Adrenal gland (tissue), 19 donors: Measurements from ENCODE around the gene AP1S2. TPM values are rescaled to one million over a fixed set of nuclear protein-coding genes. Genes with fewer than 3 reads are reported as not detected.

Source experiments
- DNase-seq, 7 donors: peaks; one replicate each; pipeline ENCODE4 v3.0.0-alpha.2; 2019 to 2020
- H3K27ac ChIP-seq, 5 donors: fragments of 200-600 bp; sonication (generic) in 4 of 5; 1 replicate in 3 of 5; 2 replicates in 2 of 5; pipeline versions ENCODE4 v1.5.1 to v1.8.0; 2016 to 2020; ENCODE audit warnings: mild to moderate bottlenecking in 1 of 5
- H3K27me3 ChIP-seq: fragments of 200-600 bp; 2 replicates; pipeline ENCODE4 v1.8.0; 2021
- H3K36me3 ChIP-seq, 2 donors: fragments of 200-600 bp; replicated peaks in 1 of 2; 1 replicate in 1 of 2; 2 replicates in 1 of 2; pipeline versions ENCODE4 v1.5.1 to v1.8.0; 2018 to 2022
- H3K4me1 ChIP-seq, 2 donors: fragments of 200-600 bp; replicated peaks in 1 of 2; 1 replicate in 1 of 2; 2 replicates in 1 of 2; pipeline versions ENCODE4 v1.5.1 to v1.8.0; 2018 to 2021
- H3K4me3 ChIP-seq, 4 donors: fragments of 200-600 bp; sonication (generic) in 3 of 4; one replicate each; pipeline ENCODE4 v1.5.1; 2016 to 2018
- H3K9me3 ChIP-seq, 3 donors: fragments of 200-600 bp; sonication (generic) in 1 of 3; replicated peaks in 1 of 3; 1 replicate in 2 of 3; 2 replicates in 1 of 3; pipeline versions ENCODE4 v1.5.1 to v1.8.0; 2016 to 2021
- CTCF ChIP-seq, 6 experiments: fragments of 450-650 bp in 4 of 6; fragments of 200-600 bp in 2 of 6; sonication (generic) in 1 of 6; IDR thresholded peaks; 1 replicate in 5 of 6; 2 replicates in 1 of 6; pipeline versions ENCODE4 v1.5.1 to v1.8.0; 2016 to 2021; ENCODE audit warnings: antibody characterized with exemption in 6 of 6, mild to moderate bottlenecking in 2 of 6, moderate library complexity in 1 of 6
- POLR2A ChIP-seq, 2 donors: fragments of 450-650 bp; IDR thresholded peaks; one replicate each; pipeline ENCODE4 v1.6.1; 2017; ENCODE audit warnings: antibody characterized with exemption in 2 of 2, mild to moderate bottlenecking in 2 of 2, moderate library complexity in 1 of 2
- WGBS, 4 donors: extraction: QIAGEN DNeasy Blood & Tissue Kit in 2 of 4; methylation state at CpG; one replicate each; pipeline versions ENCODE4 v1.1.5 to v1.1.7; 2013 to 2017; 5-methylcytosine and 5-hydroxymethylcytosine counted together
- intact Hi-C, 2 donors: fragments of 100-400 bp; cut with DNase I; formaldehyde crosslinking; loops; one replicate each; pipeline versions ENCODE4 v1.14.1 to v1.15.0; 2022 to 2023
- long read RNA-seq, 10 donors: library from polyadenylated mRNA in 3 of 10; unstranded in 2 of 10; stranded (forward) in 1 of 10; transcript quantifications; one replicate each; pipeline ENCODE4 v2.0.0 and lab custom pipeline, GENCODE V29; 2021 to 2026
- polyA plus RNA-seq, 3 donors: library from polyadenylated mRNA; stranded (reverse); fragments of 200-250 nt in 2 of 3; fragments of 350-450 nt in 1 of 3; fragmentation: Illumina TruSeq in 1 of 3; extraction: RNeasy Lipid Tissue Mini Kit (QIAGEN cat#74804) in 1 of 3; gene quantifications; one replicate each; pipeline ENCODE4 v1.2.3, GENCODE V29; 2013 to 2014
- total RNA-seq, 9 donors: library from RNA; depleted of rRNA in 4 of 9; stranded (reverse); fragments of >200 nt in 4 of 9; fragments of 120-200 nt in 1 of 9; fragmentation: NEBNext Ultra II Directional in 1 of 9; extraction: Animal tissue kit (Norgen Biotek cat#: 25700) in 1 of 9; gene quantifications; one replicate each; pipeline versions ENCODE4 v1.1.0 to v1.2.4, GENCODE V29; 2013 to 2023
- donor health status: healthy with polysubstance abuse.
- donor health status: Bipolar disorder and iron deficiency.
- donor health status: DM: yes; HTN: yes; CAD: no.
- donor health status: DM: no; HTN: no; CAD: no.
- donor health status: DM: no; HTN: no; CAD: no.
- donor health status: DM: yes; HTN: yes; CAD: no.

Gene AP1S2
- total RNA-seq (10 to 100 TPM; 16.9 to 47.1 (median 21.2) TPM), polyA plus RNA-seq (10 to 100 TPM in 2 of 3 donors, 1 to 10 TPM in 1; 8.8 to 27.3 (median 19.1) TPM)
- long read RNA-seq, donor 1, partial matches to known transcripts = 0 of 1 reads
- long read RNA-seq, donor 1, other reads (novel, unspliced or antisense) = 0 of 1 reads
- long read RNA-seq, donor 2, partial matches to known transcripts = 0 of 3 reads
- long read RNA-seq, donor 2, other reads (novel, unspliced or antisense) = 0 of 3 reads
- long read RNA-seq, donor 3, partial matches to known transcripts = 0 of 3 reads
- long read RNA-seq, donor 3, other reads (novel, unspliced or antisense) = 0 of 3 reads
- long read RNA-seq, donor 4, transcript AP1S2-201 (5 exons, 2,237 nt) = major isoform, 14 of 19 reads
- long read RNA-seq, donor 4, partial matches to known transcripts = 0 of 19 reads
- long read RNA-seq, donor 4, other reads (novel, unspliced or antisense) = 5 of 19 reads
- long read RNA-seq, donor 5, transcript AP1S2-201 (5 exons, 2,237 nt) = major isoform, 37 of 44 reads
- long read RNA-seq, donor 5, partial matches to known transcripts = 1 of 44 reads
- long read RNA-seq, donor 5, other reads (novel, unspliced or antisense) = 5 of 44 reads
- long read RNA-seq, donor 6, transcript AP1S2-201 (5 exons, 2,237 nt) = major isoform, 17 of 23 reads
- long read RNA-seq, donor 6, partial matches to known transcripts = 0 of 23 reads
- long read RNA-seq, donor 6, other reads (novel, unspliced or antisense) = 6 of 23 reads
- long read RNA-seq, donor 7, transcript AP1S2-201 (5 exons, 2,237 nt) = major isoform, 5 of 5 reads
- long read RNA-seq, donor 7, partial matches to known transcripts = 0 of 5 reads
- long read RNA-seq, donor 7, other reads (novel, unspliced or antisense) = 0 of 5 reads
- long read RNA-seq, donor 8, transcript AP1S2-201 (5 exons, 2,237 nt) = major isoform, 5 of 5 reads
- long read RNA-seq, donor 8, partial matches to known transcripts = 0 of 5 reads
- long read RNA-seq, donor 8, other reads (novel, unspliced or antisense) = 0 of 5 reads
- long read RNA-seq, donor 9, transcript AP1S2-201 (5 exons, 2,237 nt) = major isoform, 5 of 5 reads
- long read RNA-seq, donor 9, partial matches to known transcripts = 0 of 5 reads
- long read RNA-seq, donor 9, other reads (novel, unspliced or antisense) = 0 of 5 reads
- long read RNA-seq, donor 10, partial matches to known transcripts = 0 of 3 reads
- long read RNA-seq, donor 10, other reads (novel, unspliced or antisense) = 0 of 3 reads

- H3K9me3 ChIP-seq = no peaks in the 10 kb centered on the region
- peak within 1 kb of the TSS; percentile 75 to 90 (median 79) for H3K27ac ChIP-seq
- DNase-seq = peak; percentile 91 to 97 (median 95)
- TF ChIP-seq CTCF (IDR thresholded peaks at IDR 0.05) (no peak), POLR2A (IDR thresholded peaks at IDR 0.05) (peak; percentile 57 to 76)
- no peaks in the 10 kb centered on the region for H3K27me3 ChIP-seq
- 0 to 1% (median 0%) methylated on average over 18 to 81 of the region's 85 CpGs for whole genome bisulfite sequencing, 4 donors
- intact Hi-C loops = no loop called here
- peaks cover 5 to 12% of the 10 kb centered on the region in 2 donors for H3K4me1 ChIP-seq
- no peaks in the 10 kb centered on the region for H3K36me3 ChIP-seq
- peak within 1 kb of the TSS in 3 of 4 donors; percentile 11 to 82 (median 72) for H3K4me3 ChIP-seq
These were observed at the start of gene AP1S2 for GRCh38 chrX:15854712-15855567. AP1S2 (minus strand) TSS chrX:15854813; CDS start chrX:15852524, 2,289 bp downstream.

GRCh38 chrX:15903186-15903681 lies 48.6 kb upstream of the AP1S2 start:
- intact Hi-C loops = no loop called here
- H3K9me3 ChIP-seq = no peaks in the 10 kb centered on the region
- H3K36me3 ChIP-seq = no peaks in the 10 kb centered on the region
- peaks cover 11% of the 10 kb centered on the region for H3K27me3 ChIP-seq
- TF ChIP-seq CTCF (IDR thresholded peaks at IDR 0.05) (no peak), POLR2A (IDR thresholded peaks at IDR 0.05) (no peak)
- DNase-seq = no peak
- no peak overlapping the region for H3K27ac ChIP-seq
- H3K4me3 ChIP-seq = no peak overlapping the region
- WGBS, 4 donors = 51 to 76% (median 65%) methylated on average over 4 to 5 of the region's 5 CpGs
- no peaks in the 10 kb centered on the region for H3K4me1 ChIP-seq

- Histone ChIP-seq H3K9me3 (no peaks in the 10 kb centered on the region), H3K36me3 (no peaks in the 10 kb centered on the region), H3K4me3 (no peak overlapping the region), H3K27ac (no peak overlapping the region), H3K27me3 (peaks cover 3% of the 10 kb centered on the region), H3K4me1 (no peaks in the 10 kb centered on the region)
- intact Hi-C loops = no loop called here
- DNase-seq = no peak
- WGBS, 4 donors = 80 to 87% (median 86%) methylated on average over 4 of the region's 4 CpGs
- TF ChIP-seq POLR2A (IDR thresholded peaks at IDR 0.05) = no peak
- TF ChIP-seq CTCF (IDR thresholded peaks at IDR 0.05) = no peak
These were observed 40.7 kb upstream of the AP1S2 start for GRCh38 chrX:15895334-15895733.
